Caco-2 (cell line): ENCODE measurements around the gene LDLRAD4. TPM values are rescaled to one million over a fixed set of nuclear protein-coding genes. Genes with fewer than 3 reads are reported as not detected.

Experiments used
- BruUV-seq: library from RNA; stranded (reverse); fragments of 400-500 nt; replicated peaks from 2 replicates; lab custom pipeline; 2021; lab: Mats Ljungman, UMichigan
- CTCF ChIA-PET: fragments of 300-600 bp; sonication (Branson Sonifier 250); formaldehyde crosslinking; loops from one replicate; lab custom pipeline; 2022; ENCODE audit warnings: antibody characterized with exemption; lab: Charles Lee
- POLR2A ChIA-PET: fragments of 300-600 bp; sonication (Branson Sonifier 250); formaldehyde crosslinking; loops from one replicate; lab custom pipeline; 2022; ENCODE audit warnings: antibody characterized with exemption; lab: Charles Lee
- DNase-seq, 2 experiments: peaks; one replicate each; pipeline versions ENCODE4 v3.0.0 to v3.0.0-alpha.2; 2020 to 2022
- H3K27me3 ChIP-seq: replicated peaks from 2 replicates; pipeline ENCODE4 v1.6.0; 2011; ENCODE audit warnings: low read length; ENCODE audit not compliant: control insufficient read depth, insufficient read depth
- H3K36me3 ChIP-seq: 2 replicates; pipeline ENCODE4 v1.5.1; 2011; ENCODE audit warnings: low read length; ENCODE audit not compliant: control insufficient read depth, insufficient read depth
- H3K4me1 ChIP-seq: fragments of 250-450 bp; sonication (Bioruptor Pico); 2 replicates; pipeline ENCODE4 v1.5.1; 2020; ENCODE audit warnings: mild to moderate bottlenecking
- H3K4me3 ChIP-seq: 2 replicates; pipeline ENCODE4 v1.5.1; 2011; ENCODE audit warnings: low read depth, mild to moderate bottlenecking, control low read depth, low read length
- H3K9me3 ChIP-seq: fragments of 250-450 bp; sonication (Bioruptor Pico); 2 replicates; pipeline ENCODE4 v1.5.1; 2020; ENCODE audit warnings: mild to moderate bottlenecking, moderate library complexity
- H3K27ac Mint-ChIP-seq: one replicate; pipeline ENCODE4 v1.8.0; 2022; ENCODE audit warnings: mixed read lengths; ENCODE audit not compliant: unreplicated experiment
- H3K27me3 Mint-ChIP-seq: one replicate; pipeline ENCODE4 v1.8.0; 2022; ENCODE audit warnings: mixed read lengths; ENCODE audit not compliant: insufficient read depth, unreplicated experiment
- H3K36me3 Mint-ChIP-seq: one replicate; pipeline ENCODE4 v1.8.0; 2022; ENCODE audit warnings: mild to moderate bottlenecking, mixed read lengths; ENCODE audit not compliant: insufficient read depth, unreplicated experiment
- H3K4me1 Mint-ChIP-seq: one replicate; pipeline ENCODE4 v1.8.0; 2022; ENCODE audit warnings: low read depth, mixed read lengths; ENCODE audit not compliant: unreplicated experiment
- H3K4me3 Mint-ChIP-seq: one replicate; pipeline ENCODE4 v1.8.0; 2022; ENCODE audit warnings: mild to moderate bottlenecking, moderate library complexity, mixed read lengths; ENCODE audit not compliant: unreplicated experiment
- H3K9me3 Mint-ChIP-seq: one replicate; pipeline ENCODE4 v1.8.0; 2022; ENCODE audit warnings: mixed read lengths; ENCODE audit not compliant: unreplicated experiment
- intact Hi-C: fragments of 100-400 bp; cut with micrococcal nuclease; formaldehyde crosslinking; loops from one replicate; pipeline ENCODE4 v1.10.0; 2022; ENCODE audit not compliant: unreplicated experiment
- total RNA-seq: library from RNA; stranded (reverse); gene quantifications from 2 replicates; pipeline ENCODE4 v1.2.3, GENCODE V29; 2022
- TF ChIP-seq, protein P1 (sequence below), 2 experiments: fragments of 200-600 bp in 1 of 2; IDR thresholded peaks; 1 replicate in 1 of 2; 2 replicates in 1 of 2; pipeline versions ENCODE4 v1.5.1 to v1.8.0; 2011 to 2022; ENCODE audit warnings: antibody characterized with exemption in 1 of 2, control low read depth in 1 of 2, inconsistent platforms in 1 of 2, low read depth in 1 of 2, low read length in 1 of 2, mild to moderate bottlenecking in 1 of 2, moderate library complexity in 1 of 2; ENCODE audit not compliant: insufficient read depth in 1 of 2, severe bottlenecking in 1 of 2, unreplicated experiment in 1 of 2

Gene LDLRAD4
- total RNA-seq, 1 experiment from 2014 or later, result 1.2 TPM

- no peaks in the 10 kb centered on the region for H3K27me3 ChIP-seq
- no peak overlapping the region for H3K4me3 Mint-ChIP-seq
- no peak overlapping the region for H3K4me3 ChIP-seq
- ChIA-PET CTCF (no interaction called here), POLR2A (no interaction called here)
- no peak overlapping the region for H3K27ac Mint-ChIP-seq
- no TSS peak for BruUV-seq
- no peak for DNase-seq
- H3K36me3 Mint-ChIP-seq, result no peaks in the 10 kb centered on the region
- intact Hi-C loops, result no loop called here
- H3K27me3 Mint-ChIP-seq, result peaks cover 5% of the 10 kb centered on the region
- no peaks in the 10 kb centered on the region for H3K9me3 ChIP-seq
- H3K36me3 ChIP-seq, result no peaks in the 10 kb centered on the region
- no peaks in the 10 kb centered on the region for H3K4me1 ChIP-seq
- TF ChIP-seq, protein P1, sequence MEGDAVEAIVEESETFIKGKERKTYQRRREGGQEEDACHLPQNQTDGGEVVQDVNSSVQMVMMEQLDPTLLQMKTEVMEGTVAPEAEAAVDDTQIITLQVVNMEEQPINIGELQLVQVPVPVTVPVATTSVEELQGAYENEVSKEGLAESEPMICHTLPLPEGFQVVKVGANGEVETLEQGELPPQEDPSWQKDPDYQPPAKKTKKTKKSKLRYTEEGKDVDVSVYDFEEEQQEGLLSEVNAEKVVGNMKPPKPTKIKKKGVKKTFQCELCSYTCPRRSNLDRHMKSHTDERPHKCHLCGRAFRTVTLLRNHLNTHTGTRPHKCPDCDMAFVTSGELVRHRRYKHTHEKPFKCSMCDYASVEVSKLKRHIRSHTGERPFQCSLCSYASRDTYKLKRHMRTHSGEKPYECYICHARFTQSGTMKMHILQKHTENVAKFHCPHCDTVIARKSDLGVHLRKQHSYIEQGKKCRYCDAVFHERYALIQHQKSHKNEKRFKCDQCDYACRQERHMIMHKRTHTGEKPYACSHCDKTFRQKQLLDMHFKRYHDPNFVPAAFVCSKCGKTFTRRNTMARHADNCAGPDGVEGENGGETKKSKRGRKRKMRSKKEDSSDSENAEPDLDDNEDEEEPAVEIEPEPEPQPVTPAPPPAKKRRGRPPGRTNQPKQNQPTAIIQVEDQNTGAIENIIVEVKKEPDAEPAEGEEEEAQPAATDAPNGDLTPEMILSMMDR (IDR thresholded peaks at IDR 0.05; ENCODE audit: insufficient read depth in 1 of 2, low read depth in 1 of 2, low read length in 1 of 2, severe bottlenecking in 1 of 2, unreplicated experiment in 1 of 2), result no peak
- H3K9me3 Mint-ChIP-seq, result no peaks in the 10 kb centered on the region
- no peaks in the 10 kb centered on the region for H3K4me1 Mint-ChIP-seq
These were observed 186.9 kb downstream of the LDLRAD4 start for GRCh38 chr18:13405305-13406038.

DNA sequence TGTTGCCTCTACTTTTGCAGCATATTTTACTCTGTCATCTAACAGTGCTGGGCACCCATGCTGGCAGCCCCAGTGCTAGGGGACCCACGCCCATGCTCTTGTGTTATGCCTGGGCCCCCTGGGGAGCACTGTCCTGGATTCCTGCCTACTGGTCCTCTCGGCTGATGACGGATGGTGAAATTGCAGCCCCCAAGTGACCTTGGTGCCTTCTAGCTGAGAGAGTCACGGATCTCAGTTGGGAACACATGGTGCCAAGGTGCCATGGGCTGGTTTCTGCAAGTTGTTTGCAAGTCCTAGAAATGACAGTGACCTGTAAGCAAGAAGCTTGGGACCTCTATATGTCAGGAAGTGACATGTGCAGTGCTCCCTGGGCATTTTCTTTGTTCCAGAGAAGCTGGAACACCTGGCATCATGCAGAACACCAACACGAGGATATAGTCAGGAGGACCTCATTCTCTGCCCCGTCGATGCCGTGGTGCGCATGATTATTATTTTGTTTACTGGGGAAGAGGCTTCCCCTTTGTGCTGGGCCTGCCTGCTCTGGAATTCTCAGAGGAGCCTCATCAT, 187.6 kb downstream of the LDLRAD4 start:
- intact Hi-C loops, result no loop called here
- TF ChIP-seq, protein P1 (IDR thresholded peaks at IDR 0.05; ENCODE audit: insufficient read depth in 1 of 2, low read depth in 1 of 2, low read length in 1 of 2, severe bottlenecking in 1 of 2, unreplicated experiment in 1 of 2), result no peak
- BruUV-seq, result no TSS peak
- Mint-ChIP-seq H3K9me3 (no peaks in the 10 kb centered on the region), H3K27ac (no peak overlapping the region), H3K4me3 (no peak overlapping the region), H3K27me3 (no peaks in the 10 kb centered on the region), H3K4me1 (no peaks in the 10 kb centered on the region), H3K36me3 (no peaks in the 10 kb centered on the region)
- no peaks in the 10 kb centered on the region for H3K27me3 ChIP-seq
- H3K36me3 ChIP-seq, result no peaks in the 10 kb centered on the region
- no peak for DNase-seq
- H3K9me3 ChIP-seq, result no peaks in the 10 kb centered on the region
- ChIA-PET CTCF (no interaction called here), POLR2A (no interaction called here)
- no peak overlapping the region for H3K4me3 ChIP-seq
- H3K4me1 ChIP-seq, result no peaks in the 10 kb centered on the region

DNA sequence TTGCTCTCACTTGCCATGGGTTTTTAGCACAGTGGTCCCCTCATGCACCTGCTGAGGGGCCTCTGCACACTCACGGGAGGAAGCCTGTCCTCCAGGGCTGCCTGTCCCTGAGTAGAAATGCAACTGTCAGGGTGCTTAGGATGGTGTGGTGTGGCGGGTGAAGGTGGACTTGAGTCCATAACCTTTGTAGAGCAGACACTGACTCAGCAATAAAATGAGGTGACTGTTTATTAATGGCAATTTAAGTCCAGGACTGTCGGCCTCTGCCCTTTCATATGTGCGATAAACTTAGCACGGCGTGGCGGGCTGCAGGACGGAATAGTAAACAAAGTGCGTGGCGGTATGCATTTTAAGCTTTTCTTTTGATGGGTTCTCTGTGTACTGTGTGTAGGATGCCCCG, 188.2 kb downstream of the LDLRAD4 start:
- Histone ChIP-seq H3K36me3 (no peaks in the 10 kb centered on the region), H3K9me3 (no peaks in the 10 kb centered on the region), H3K4me3 (no peak overlapping the region), H3K4me1 (no peaks in the 10 kb centered on the region), H3K27me3 (no peaks in the 10 kb centered on the region)
- TF ChIP-seq, protein P1 (IDR thresholded peaks at IDR 0.05; ENCODE audit: insufficient read depth in 1 of 2, low read depth in 1 of 2, low read length in 1 of 2, severe bottlenecking in 1 of 2, unreplicated experiment in 1 of 2), result no peak
- ChIA-PET CTCF (no interaction called here), POLR2A (no interaction called here)
- H3K4me3 Mint-ChIP-seq, result no peak overlapping the region
- DNase-seq, result no peak
- H3K4me1 Mint-ChIP-seq, result no peaks in the 10 kb centered on the region
- no peak overlapping the region for H3K27ac Mint-ChIP-seq
- intact Hi-C loops, result no loop called here
- no TSS peak for BruUV-seq
- no peaks in the 10 kb centered on the region for H3K27me3 Mint-ChIP-seq
- no peaks in the 10 kb centered on the region for H3K9me3 Mint-ChIP-seq
- H3K36me3 Mint-ChIP-seq, result no peaks in the 10 kb centered on the region
